ENCODE measurements around the gene TMA7.
A peak's percentile ranks its signal among the peaks of the same experiment; 100 is the strongest.
"Not testable (repeated sequence)": the region's sequence is repeated elsewhere in the genome, so short reads cannot be mapped to it uniquely, and the experiment has no call there.

TMA7 gene

GRCh38 chr3:48468329-48468731 lies 28.3 kb downstream of the TMA7 start:
- DNase-seq (ENCODE audit: low read depth), result no peak

- no peak for DNase-seq (ENCODE audit: low read depth)
Observed at GRCh38 chr3:48469046-48469915, 29.2 kb downstream of the TMA7 start.

- DNase-seq (ENCODE audit: low read depth), result no peak
Observed at GRCh38 chr3:48470286-48470685, 30.2 kb downstream of the TMA7 start.

GRCh38 chr3:48472673-48472922 lies 32.5 kb downstream of the TMA7 start:
- no peak for DNase-seq (ENCODE audit: low read depth)

- DNase-seq (ENCODE audit: low read depth), result peak; percentile 90
Observed at GRCh38 chr3:48472923-48473616, 33.0 kb downstream of the TMA7 start.

- DNase-seq (ENCODE audit: low read depth), result no peak
Observed at GRCh38 chr3:48473617-48473952, 33.5 kb downstream of the TMA7 start.

- DNase-seq (ENCODE audit: low read depth), result not testable (repeated sequence)
Observed at GRCh38 chr3:48474031-48474430, 34.0 kb downstream of the TMA7 start.

- no peak for DNase-seq (ENCODE audit: low read depth)
Observed at GRCh38 chr3:48474619-48475018, 34.6 kb downstream of the TMA7 start.

GRCh38 chr3:48475188-48475587 lies 35.1 kb downstream of the TMA7 start:
- no peak for DNase-seq (ENCODE audit: low read depth)

- no peak for DNase-seq (ENCODE audit: low read depth)
Observed at GRCh38 chr3:48476426-48477053, 36.5 kb downstream of the TMA7 start.

GRCh38 chr3:48477959-48478520 lies 38.0 kb downstream of the TMA7 start:
- DNase-seq (ENCODE audit: low read depth), result no peak

GRCh38 chr3:48478626-48479555 lies 38.8 kb downstream of the TMA7 start:
- DNase-seq (ENCODE audit: low read depth), result peak; percentile 52

GRCh38 chr3:48480891-48481290 lies 40.8 kb downstream of the TMA7 start:
- not testable (repeated sequence) for DNase-seq (ENCODE audit: low read depth)

- not testable (repeated sequence) for DNase-seq (ENCODE audit: low read depth)
Observed at GRCh38 chr3:48482822-48483221, 42.8 kb downstream of the TMA7 start.

- no peak for DNase-seq (ENCODE audit: low read depth)
Observed at GRCh38 chr3:48486952-48487351, 46.9 kb downstream of the TMA7 start.

- no peak for DNase-seq (ENCODE audit: low read depth)
Observed at GRCh38 chr3:48492461-48493202, 52.6 kb downstream of the TMA7 start.

GRCh38 chr3:48493203-48493501 lies 53.1 kb downstream of the TMA7 start:
- DNase-seq (ENCODE audit: low read depth), result no peak
